GM23338 (cell line): Measurements from ENCODE around the gene DST. TPM values are rescaled to one million over a fixed set of nuclear protein-coding genes. Genes with fewer than 3 reads are reported as not detected.

Source experiments
- ATAC-seq: fragments of 200-7000 bp; cut with Tn5 transposase; 3 replicates; pipeline ENCODE4 v1.9.1; 2020
- DNase-seq: peaks from one replicate; pipeline ENCODE4 v3.0.0-alpha.2; 2015; ENCODE audit warnings: low spot score
- H2AFZ ChIP-seq: fragments of 200-600 bp; sonication (generic); 2 replicates; pipeline ENCODE4 v1.8.0; 2016; ENCODE audit warnings: antibody characterized with exemption, mild to moderate bottlenecking, moderate library complexity
- H3F3A ChIP-seq: fragments of 200-600 bp; sonication (generic); replicated peaks from 2 replicates; pipeline ENCODE4 v1.8.0; 2017; ENCODE audit warnings: antibody characterized with exemption, mixed run types, low read depth
- H3K27ac ChIP-seq: fragments of 200-600 bp; sonication (generic); 2 replicates; pipeline ENCODE4 v1.6.1; 2016; ENCODE audit warnings: low read depth
- H3K27me3 ChIP-seq: fragments of 200-600 bp; sonication (generic); 2 replicates; pipeline ENCODE4 v1.8.0; 2016; ENCODE audit warnings: mild to moderate bottlenecking, mixed run types, moderate library complexity; ENCODE audit not compliant: insufficient read depth
- H3K36me3 ChIP-seq: fragments of 200-600 bp; sonication (generic); 2 replicates; pipeline ENCODE4 v1.8.0; 2016; ENCODE audit warnings: mild to moderate bottlenecking; ENCODE audit not compliant: insufficient read depth
- H3K4me1 ChIP-seq: fragments of 200-600 bp; sonication (generic); 2 replicates; pipeline ENCODE4 v1.8.0; 2016; ENCODE audit warnings: mild to moderate bottlenecking, moderate library complexity; ENCODE audit not compliant: insufficient read depth
- H3K4me2 ChIP-seq: fragments of 200-600 bp; sonication (generic); 2 replicates; pipeline ENCODE4 v1.7.1; 2017; ENCODE audit warnings: mixed run types
- H3K4me3 ChIP-seq: fragments of 200-600 bp; sonication (generic); 2 replicates; pipeline ENCODE4 v1.6.1; 2016; ENCODE audit warnings: mixed run types
- H3K79me2 ChIP-seq: fragments of 200-600 bp; sonication (generic); replicated peaks from 2 replicates; pipeline ENCODE4 v1.8.0; 2017; ENCODE audit warnings: mild to moderate bottlenecking; ENCODE audit not compliant: insufficient read depth
- H3K9me2 ChIP-seq: fragments of 200-600 bp; sonication (generic); 2 replicates; pipeline ENCODE4 v1.8.0; 2017; ENCODE audit not compliant: insufficient read depth
- H4K20me1 ChIP-seq: fragments of 200-600 bp; sonication (generic); replicated peaks from 2 replicates; pipeline ENCODE4 v1.8.0; 2017; ENCODE audit warnings: mild to moderate bottlenecking; ENCODE audit not compliant: insufficient read depth
- H3K27ac Mint-ChIP-seq: 2 replicates; pipeline ENCODE4 v1.8.0; 2020; ENCODE audit warnings: inconsistent platforms, mild to moderate bottlenecking, moderate library complexity, mixed read lengths
- H3K27me3 Mint-ChIP-seq: 3 replicates; pipeline ENCODE4 v1.8.0; 2022; ENCODE audit warnings: low read depth, mild to moderate bottlenecking, moderate library complexity, mixed read lengths, inconsistent platforms; ENCODE audit not compliant: insufficient read depth, poor library complexity
- H3K36me3 Mint-ChIP-seq: 3 replicates; pipeline ENCODE4 v1.8.0; 2021; ENCODE audit warnings: low read depth, mild to moderate bottlenecking, inconsistent platforms, moderate library complexity, mixed read lengths
- H3K4me1 Mint-ChIP-seq: 3 replicates; pipeline ENCODE4 v1.8.0; 2020; ENCODE audit warnings: mild to moderate bottlenecking, inconsistent platforms, mixed read lengths
- H3K4me3 Mint-ChIP-seq: 3 replicates; pipeline ENCODE4 v1.8.0; 2021; ENCODE audit warnings: moderate library complexity, mild to moderate bottlenecking, inconsistent platforms, mixed read lengths
- H3K9me3 Mint-ChIP-seq: 3 replicates; pipeline ENCODE4 v1.8.0; 2020; ENCODE audit warnings: moderate library complexity, mild to moderate bottlenecking, inconsistent platforms, mixed read lengths
- CREB1 ChIP-seq: fragments of 250-450 bp; sonication (Bioruptor Pico); IDR thresholded peaks from 2 replicates; pipeline ENCODE4 v1.5.0; 2020; ENCODE audit warnings: low read depth, mild to moderate bottlenecking, moderate library complexity
- EZH2 ChIP-seq: fragments of 200-600 bp; sonication (generic); IDR thresholded peaks from one replicate; pipeline ENCODE4 v1.8.0; 2017; ENCODE audit warnings: antibody characterized with exemption, mild to moderate bottlenecking, low read depth; ENCODE audit not compliant: unreplicated experiment
- EZH2phosphoT487 ChIP-seq: fragments of 200-600 bp; sonication (generic); IDR thresholded peaks from one replicate; pipeline ENCODE4 v1.8.1; 2018; ENCODE audit warnings: antibody characterized with exemption; ENCODE audit not compliant: unreplicated experiment
- JUNB ChIP-seq: IDR thresholded peaks from one replicate; pipeline ENCODE4 v1.6.1; 2016; ENCODE audit warnings: antibody characterized with exemption; ENCODE audit not compliant: unreplicated experiment
- NANOG ChIP-seq: IDR thresholded peaks from 2 replicates; pipeline ENCODE4 v1.6.1; 2016; ENCODE audit warnings: antibody characterized with exemption, borderline replicate concordance
- POLR2AphosphoS5 ChIP-seq: IDR thresholded peaks from 2 replicates; pipeline ENCODE4 v1.6.1; 2016; ENCODE audit warnings: antibody characterized with exemption, low read depth
- STAT1 ChIP-seq: IDR thresholded peaks from one replicate; pipeline ENCODE4 v1.6.1; 2016; ENCODE audit warnings: antibody characterized with exemption; ENCODE audit not compliant: unreplicated experiment
- ZNF331 ChIP-seq: fragments of 250-450 bp; sonication (Bioruptor Pico); IDR thresholded peaks from 2 replicates; pipeline ENCODE4 v1.5.0; 2020; ENCODE audit warnings: low read depth, mild to moderate bottlenecking, moderate library complexity
- polyA plus RNA-seq: library from polyadenylated mRNA; unstranded; fragments of >200 nt; fragmentation: Nextera tagmentation; extraction: Ambion mirVana; gene quantifications from 2 replicates; pipeline ENCODE4 v1.2.1, GENCODE V29; 2016
- total RNA-seq: library from RNA; depleted of rRNA; stranded (reverse); fragments of >200 nt; shearing (Covaris generic); gene quantifications from 2 replicates; pipeline ENCODE4 v1.2.3, GENCODE V29; 2014
- TF ChIP-seq, protein P1 (sequence below), 2 experiments: fragments of 200-600 bp in 1 of 2; sonication (generic) in 1 of 2; conservative IDR thresholded peaks; 2 replicates each; pipeline versions ENCODE4 v1.5.1 to v1.6.1; 2016 to 2017; ENCODE audit warnings: antibody characterized with exemption in 2 of 2, low read depth in 2 of 2, mild to moderate bottlenecking in 2 of 2, moderate library complexity in 1 of 2
- TF ChIP-seq, protein P2 (sequence below): IDR thresholded peaks from 2 replicates; pipeline ENCODE4 v1.6.1; 2016; ENCODE audit warnings: antibody characterized with exemption
- TF ChIP-seq, protein P3 (sequence below): fragments of 250-450 bp; sonication (Bioruptor Pico); IDR thresholded peaks from 2 replicates; pipeline ENCODE4 v1.5.0; 2020; ENCODE audit warnings: mild to moderate bottlenecking, moderate library complexity
- TF ChIP-seq, protein P4 (sequence below): IDR thresholded peaks from one replicate; pipeline ENCODE4 v1.6.1; 2018; ENCODE audit warnings: antibody characterized with exemption; ENCODE audit not compliant: unreplicated experiment

Gene DST
- total and polyA plus RNA-seq, 2 experiments from 2014 or later: 88.7 to 188 TPM

DNA sequence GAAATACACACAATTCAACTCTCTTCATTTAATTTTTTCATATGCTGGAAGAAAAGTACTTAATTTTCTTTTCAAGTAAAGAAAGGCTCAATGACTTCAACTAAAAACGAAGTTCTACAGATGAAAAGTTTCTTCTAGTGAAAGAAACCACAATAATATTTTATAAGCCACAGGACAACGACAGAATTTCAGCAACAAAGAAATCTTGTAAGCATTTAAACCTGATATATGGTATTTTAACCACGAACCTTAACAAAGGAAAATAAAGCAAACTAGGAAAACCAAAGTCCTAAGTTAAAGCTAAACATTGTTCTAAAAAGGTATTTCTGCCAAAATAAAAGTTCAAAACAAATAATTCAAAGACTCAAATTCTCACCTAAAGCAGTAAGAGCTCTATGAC, 24.6 kb upstream of the DST start:
- H3K9me3 Mint-ChIP-seq: no peaks in the 10 kb centered on the region; the same call in 2 of the 3 replicates
- Histone ChIP-seq H3K4me1 (peaks cover 2% of the 10 kb centered on the region; the same call in 1 of the 2 replicates), H3K27me3 (no peaks in the 10 kb centered on the region), H3F3A (no peaks in the 10 kb centered on the region), H3K9me2 (no peaks in the 10 kb centered on the region), H3K79me2 (peaks cover 34% of the 10 kb centered on the region), H3K4me3 (no peak overlapping the region), H3K4me2 (no peak overlapping the region), H3K27ac (no peak overlapping the region), H3K36me3 (no peaks in the 10 kb centered on the region), H2AFZ (no peak overlapping the region), H4K20me1 (0 out of 2 replicates have a peak, but pooled peaks cover 7% of the 10 kb centered on the region)
- DNase-seq (no peak), ATAC-seq (no peak)
- no peaks in the 10 kb centered on the region; the same call in 2 of the 3 replicates for H3K4me1 Mint-ChIP-seq
- H3K36me3 Mint-ChIP-seq: no peaks in the 10 kb centered on the region; the same call in 2 of the 3 replicates
- H3K4me3 Mint-ChIP-seq: no peak overlapping the region
- no peak overlapping the region for H3K27ac Mint-ChIP-seq
- TF ChIP-seq, protein P1, sequence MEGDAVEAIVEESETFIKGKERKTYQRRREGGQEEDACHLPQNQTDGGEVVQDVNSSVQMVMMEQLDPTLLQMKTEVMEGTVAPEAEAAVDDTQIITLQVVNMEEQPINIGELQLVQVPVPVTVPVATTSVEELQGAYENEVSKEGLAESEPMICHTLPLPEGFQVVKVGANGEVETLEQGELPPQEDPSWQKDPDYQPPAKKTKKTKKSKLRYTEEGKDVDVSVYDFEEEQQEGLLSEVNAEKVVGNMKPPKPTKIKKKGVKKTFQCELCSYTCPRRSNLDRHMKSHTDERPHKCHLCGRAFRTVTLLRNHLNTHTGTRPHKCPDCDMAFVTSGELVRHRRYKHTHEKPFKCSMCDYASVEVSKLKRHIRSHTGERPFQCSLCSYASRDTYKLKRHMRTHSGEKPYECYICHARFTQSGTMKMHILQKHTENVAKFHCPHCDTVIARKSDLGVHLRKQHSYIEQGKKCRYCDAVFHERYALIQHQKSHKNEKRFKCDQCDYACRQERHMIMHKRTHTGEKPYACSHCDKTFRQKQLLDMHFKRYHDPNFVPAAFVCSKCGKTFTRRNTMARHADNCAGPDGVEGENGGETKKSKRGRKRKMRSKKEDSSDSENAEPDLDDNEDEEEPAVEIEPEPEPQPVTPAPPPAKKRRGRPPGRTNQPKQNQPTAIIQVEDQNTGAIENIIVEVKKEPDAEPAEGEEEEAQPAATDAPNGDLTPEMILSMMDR (conservative IDR thresholded peaks at IDR 0.05; ENCODE audit: low read depth in 2 of 2): no peak
- no peak for TF ChIP-seq EZH2
- TF ChIP-seq, protein P2, sequence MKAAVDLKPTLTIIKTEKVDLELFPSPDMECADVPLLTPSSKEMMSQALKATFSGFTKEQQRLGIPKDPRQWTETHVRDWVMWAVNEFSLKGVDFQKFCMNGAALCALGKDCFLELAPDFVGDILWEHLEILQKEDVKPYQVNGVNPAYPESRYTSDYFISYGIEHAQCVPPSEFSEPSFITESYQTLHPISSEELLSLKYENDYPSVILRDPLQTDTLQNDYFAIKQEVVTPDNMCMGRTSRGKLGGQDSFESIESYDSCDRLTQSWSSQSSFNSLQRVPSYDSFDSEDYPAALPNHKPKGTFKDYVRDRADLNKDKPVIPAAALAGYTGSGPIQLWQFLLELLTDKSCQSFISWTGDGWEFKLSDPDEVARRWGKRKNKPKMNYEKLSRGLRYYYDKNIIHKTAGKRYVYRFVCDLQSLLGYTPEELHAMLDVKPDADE: no peak
- no peak for TF ChIP-seq STAT1
- no peak for TF ChIP-seq NANOG
- TF ChIP-seq POLR2AphosphoS5: no peak
- no peak for TF ChIP-seq CREB1 (CRISPR knock-in tag)
- TF ChIP-seq EZH2phosphoT487: no peak
- no peak for TF ChIP-seq ZNF331 (CRISPR knock-in tag)
- no peak for TF ChIP-seq JUNB
- TF ChIP-seq, protein P3, sequence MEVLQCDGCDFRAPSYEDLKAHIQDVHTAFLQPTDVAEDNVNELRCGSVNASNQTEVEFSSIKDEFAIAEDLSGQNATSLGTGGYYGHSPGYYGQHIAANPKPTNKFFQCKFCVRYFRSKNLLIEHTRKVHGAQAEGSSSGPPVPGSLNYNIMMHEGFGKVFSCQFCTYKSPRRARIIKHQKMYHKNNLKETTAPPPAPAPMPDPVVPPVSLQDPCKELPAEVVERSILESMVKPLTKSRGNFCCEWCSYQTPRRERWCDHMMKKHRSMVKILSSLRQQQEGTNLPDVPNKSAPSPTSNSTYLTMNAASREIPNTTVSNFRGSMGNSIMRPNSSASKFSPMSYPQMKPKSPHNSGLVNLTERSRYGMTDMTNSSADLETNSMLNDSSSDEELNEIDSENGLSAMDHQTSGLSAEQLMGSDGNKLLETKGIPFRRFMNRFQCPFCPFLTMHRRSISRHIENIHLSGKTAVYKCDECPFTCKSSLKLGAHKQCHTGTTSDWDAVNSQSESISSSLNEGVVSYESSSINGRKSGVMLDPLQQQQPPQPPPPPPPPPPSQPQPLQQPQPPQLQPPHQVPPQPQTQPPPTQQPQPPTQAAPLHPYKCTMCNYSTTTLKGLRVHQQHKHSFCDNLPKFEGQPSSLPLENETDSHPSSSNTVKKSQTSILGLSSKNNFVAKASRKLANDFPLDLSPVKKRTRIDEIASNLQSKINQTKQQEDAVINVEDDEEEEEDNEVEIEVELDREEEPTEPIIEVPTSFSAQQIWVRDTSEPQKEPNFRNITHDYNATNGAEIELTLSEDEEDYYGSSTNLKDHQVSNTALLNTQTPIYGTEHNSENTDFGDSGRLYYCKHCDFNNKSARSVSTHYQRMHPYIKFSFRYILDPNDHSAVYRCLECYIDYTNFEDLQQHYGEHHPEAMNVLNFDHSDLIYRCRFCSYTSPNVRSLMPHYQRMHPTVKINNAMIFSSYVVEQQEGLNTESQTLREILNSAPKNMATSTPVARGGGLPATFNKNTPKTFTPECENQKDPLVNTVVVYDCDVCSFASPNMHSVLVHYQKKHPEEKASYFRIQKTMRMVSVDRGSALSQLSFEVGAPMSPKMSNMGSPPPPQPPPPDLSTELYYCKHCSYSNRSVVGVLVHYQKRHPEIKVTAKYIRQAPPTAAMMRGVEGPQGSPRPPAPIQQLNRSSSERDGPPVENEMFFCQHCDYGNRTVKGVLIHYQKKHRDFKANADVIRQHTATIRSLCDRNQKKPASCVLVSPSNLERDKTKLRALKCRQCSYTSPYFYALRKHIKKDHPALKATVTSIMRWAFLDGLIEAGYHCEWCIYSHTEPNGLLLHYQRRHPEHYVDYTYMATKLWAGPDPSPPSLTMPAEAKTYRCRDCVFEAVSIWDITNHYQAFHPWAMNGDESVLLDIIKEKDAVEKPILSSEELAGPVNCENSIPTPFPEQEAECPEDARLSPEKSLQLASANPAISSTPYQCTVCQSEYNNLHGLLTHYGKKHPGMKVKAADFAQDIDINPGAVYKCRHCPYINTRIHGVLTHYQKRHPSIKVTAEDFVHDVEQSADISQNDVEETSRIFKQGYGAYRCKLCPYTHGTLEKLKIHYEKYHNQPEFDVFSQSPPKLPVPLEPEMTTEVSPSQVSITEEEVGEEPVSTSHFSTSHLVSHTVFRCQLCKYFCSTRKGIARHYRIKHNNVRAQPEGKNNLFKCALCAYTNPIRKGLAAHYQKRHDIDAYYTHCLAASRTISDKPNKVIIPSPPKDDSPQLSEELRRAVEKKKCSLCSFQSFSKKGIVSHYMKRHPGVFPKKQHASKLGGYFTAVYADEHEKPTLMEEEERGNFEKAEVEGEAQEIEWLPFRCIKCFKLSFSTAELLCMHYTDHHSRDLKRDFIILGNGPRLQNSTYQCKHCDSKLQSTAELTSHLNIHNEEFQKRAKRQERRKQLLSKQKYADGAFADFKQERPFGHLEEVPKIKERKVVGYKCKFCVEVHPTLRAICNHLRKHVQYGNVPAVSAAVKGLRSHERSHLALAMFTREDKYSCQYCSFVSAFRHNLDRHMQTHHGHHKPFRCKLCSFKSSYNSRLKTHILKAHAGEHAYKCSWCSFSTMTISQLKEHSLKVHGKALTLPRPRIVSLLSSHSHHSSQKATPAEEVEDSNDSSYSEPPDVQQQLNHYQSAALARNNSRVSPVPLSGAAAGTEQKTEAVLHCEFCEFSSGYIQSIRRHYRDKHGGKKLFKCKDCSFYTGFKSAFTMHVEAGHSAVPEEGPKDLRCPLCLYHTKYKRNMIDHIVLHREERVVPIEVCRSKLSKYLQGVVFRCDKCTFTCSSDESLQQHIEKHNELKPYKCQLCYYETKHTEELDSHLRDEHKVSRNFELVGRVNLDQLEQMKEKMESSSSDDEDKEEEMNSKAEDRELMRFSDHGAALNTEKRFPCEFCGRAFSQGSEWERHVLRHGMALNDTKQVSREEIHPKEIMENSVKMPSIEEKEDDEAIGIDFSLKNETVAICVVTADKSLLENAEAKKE (CRISPR knock-in tag): no peak
- TF ChIP-seq, protein P4, sequence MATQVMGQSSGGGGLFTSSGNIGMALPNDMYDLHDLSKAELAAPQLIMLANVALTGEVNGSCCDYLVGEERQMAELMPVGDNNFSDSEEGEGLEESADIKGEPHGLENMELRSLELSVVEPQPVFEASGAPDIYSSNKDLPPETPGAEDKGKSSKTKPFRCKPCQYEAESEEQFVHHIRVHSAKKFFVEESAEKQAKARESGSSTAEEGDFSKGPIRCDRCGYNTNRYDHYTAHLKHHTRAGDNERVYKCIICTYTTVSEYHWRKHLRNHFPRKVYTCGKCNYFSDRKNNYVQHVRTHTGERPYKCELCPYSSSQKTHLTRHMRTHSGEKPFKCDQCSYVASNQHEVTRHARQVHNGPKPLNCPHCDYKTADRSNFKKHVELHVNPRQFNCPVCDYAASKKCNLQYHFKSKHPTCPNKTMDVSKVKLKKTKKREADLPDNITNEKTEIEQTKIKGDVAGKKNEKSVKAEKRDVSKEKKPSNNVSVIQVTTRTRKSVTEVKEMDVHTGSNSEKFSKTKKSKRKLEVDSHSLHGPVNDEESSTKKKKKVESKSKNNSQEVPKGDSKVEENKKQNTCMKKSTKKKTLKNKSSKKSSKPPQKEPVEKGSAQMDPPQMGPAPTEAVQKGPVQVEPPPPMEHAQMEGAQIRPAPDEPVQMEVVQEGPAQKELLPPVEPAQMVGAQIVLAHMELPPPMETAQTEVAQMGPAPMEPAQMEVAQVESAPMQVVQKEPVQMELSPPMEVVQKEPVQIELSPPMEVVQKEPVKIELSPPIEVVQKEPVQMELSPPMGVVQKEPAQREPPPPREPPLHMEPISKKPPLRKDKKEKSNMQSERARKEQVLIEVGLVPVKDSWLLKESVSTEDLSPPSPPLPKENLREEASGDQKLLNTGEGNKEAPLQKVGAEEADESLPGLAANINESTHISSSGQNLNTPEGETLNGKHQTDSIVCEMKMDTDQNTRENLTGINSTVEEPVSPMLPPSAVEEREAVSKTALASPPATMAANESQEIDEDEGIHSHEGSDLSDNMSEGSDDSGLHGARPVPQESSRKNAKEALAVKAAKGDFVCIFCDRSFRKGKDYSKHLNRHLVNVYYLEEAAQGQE: no peak
- H3K27me3 Mint-ChIP-seq: no peaks in the 10 kb centered on the region
